H1 (cell line): ENCODE results near the gene TMEM108. TPM values are rescaled to one million over a fixed set of nuclear protein-coding genes. Genes with fewer than 3 reads are reported as not detected.

Experiments
- CTCF ChIA-PET: fragments of 300-600 bp; sonication (Branson Sonifier 250); formaldehyde crosslinking; loops from one replicate; lab custom pipeline; 2021; ENCODE audit not compliant: partially characterized antibody; lab: Charles Lee
- POLR2A ChIA-PET: fragments of 300-600 bp; sonication (Branson Sonifier 250); formaldehyde crosslinking; loops from one replicate; lab custom pipeline; 2021; ENCODE audit warnings: inconsistent platforms; ENCODE audit not compliant: partially characterized antibody; lab: Charles Lee
- DNase-seq, 2 experiments: peaks; one replicate each; pipeline versions ENCODE4 v3.0.0 to v3.0.0-alpha.2; 2010 to 2022; ENCODE audit warnings: low spot score in 2 of 2, low read depth in 1 of 2, mixed read lengths in 1 of 2
- FAIRE-seq: peaks from 2 replicates; lab custom pipeline; 2011; peaks lifted over from hg19 to GRCh38; lab: Jason Lieb, UNC
- H2AFZ ChIP-seq: 2 replicates; pipeline ENCODE4 v1.8.1; 2012; ENCODE audit warnings: low read length, inconsistent platforms
- H2AK5ac ChIP-seq: 2 replicates; pipeline ENCODE4 v1.6.1; 2013; ENCODE audit warnings: low read depth, low read length
- H2BK120ac ChIP-seq: replicated peaks from 2 replicates; pipeline ENCODE3; 2013; ENCODE audit warnings: low read depth, low read length, inconsistent platforms
- H2BK12ac ChIP-seq: 2 replicates; pipeline ENCODE4 v1.6.1; 2013; ENCODE audit warnings: low read depth, low read length
- H2BK15ac ChIP-seq: 2 replicates; pipeline ENCODE4 v1.6.1; 2013; ENCODE audit warnings: low read length
- H2BK20ac ChIP-seq: 2 replicates; pipeline ENCODE4 v1.6.1; 2013; ENCODE audit warnings: low read length
- H2BK5ac ChIP-seq: 2 replicates; pipeline ENCODE4 v1.6.1; 2013; ENCODE audit warnings: low read depth, low read length
- H3K14ac ChIP-seq: 2 replicates; pipeline ENCODE4 v1.6.1; 2013; ENCODE audit warnings: inconsistent platforms; ENCODE audit not compliant: insufficient read length
- H3K18ac ChIP-seq: 2 replicates; pipeline ENCODE4 v1.6.1; 2013; ENCODE audit warnings: low read length; ENCODE audit errors: extremely low read depth
- H3K23ac ChIP-seq: 2 replicates; pipeline ENCODE4 v1.6.1; 2013; ENCODE audit warnings: inconsistent platforms; ENCODE audit not compliant: insufficient read length
- H3K23me2 ChIP-seq: 2 replicates; pipeline ENCODE4 v1.6.1; 2013; ENCODE audit warnings: low read depth, low read length
- H3K27ac ChIP-seq: 2 replicates; pipeline ENCODE4 v1.6.1; 2011; ENCODE audit warnings: low read depth, low read length, inconsistent platforms
- H3K27me3 ChIP-seq, 4 experiments: replicated peaks in 1 of 4; 1 replicate in 1 of 4; 2 replicates in 3 of 4; pipeline versions ENCODE4 v1.6.1 to v1.8.1; 2011 to 2013; ENCODE audit warnings: low read length in 3 of 4, mild to moderate bottlenecking in 3 of 4, inconsistent platforms in 2 of 4, mixed read lengths in 2 of 4, moderate library complexity in 1 of 4; ENCODE audit not compliant: control insufficient read depth in 3 of 4, insufficient read depth in 3 of 4; ENCODE audit errors: extremely low read depth in 1 of 4
- H3K36me3 ChIP-seq, 4 experiments: 2 replicates each; pipeline versions ENCODE4 v1.6.1 to v1.8.1; 2011 to 2013; ENCODE audit warnings: mild to moderate bottlenecking in 4 of 4, low read length in 3 of 4, moderate library complexity in 2 of 4, control low read depth in 1 of 4, inconsistent platforms in 1 of 4; ENCODE audit not compliant: insufficient read depth in 4 of 4, control insufficient read depth in 2 of 4
- H3K4ac ChIP-seq: replicated peaks from 2 replicates; pipeline ENCODE3; 2013; ENCODE audit warnings: low read length, low read depth, mixed read lengths, inconsistent platforms; ENCODE audit not compliant: insufficient read length
- H3K4me1 ChIP-seq, 4 experiments: replicated peaks in 1 of 4; 1 replicate in 1 of 4; 2 replicates in 3 of 4; pipeline versions ENCODE4 v1.6.1 to v1.8.1; 2011 to 2013; ENCODE audit warnings: low read length in 3 of 4, inconsistent platforms in 2 of 4, mixed read lengths in 1 of 4; ENCODE audit not compliant: insufficient read depth in 4 of 4, control insufficient read depth in 3 of 4
- H3K4me2 ChIP-seq, 2 experiments: 2 replicates each; pipeline versions ENCODE4 v1.6.1 to v1.8.1; 2011 to 2013; ENCODE audit warnings: low read depth in 2 of 2, low read length in 2 of 2, control low read depth in 1 of 2, inconsistent platforms in 1 of 2, mild to moderate bottlenecking in 1 of 2; ENCODE audit not compliant: insufficient read depth in 1 of 2
- H3K4me3 ChIP-seq, 4 experiments: fragments of 200-600, 300-600 bp in 1 of 4; sonication (generic), shearing (Covaris generic), sonication (Bioruptor Twin) in 1 of 4; 2 replicates each; pipeline versions ENCODE4 v1.5.1 to v1.8.1; 2011 to 2016; ENCODE audit warnings: low read length in 4 of 4, low read depth in 3 of 4, control low read depth in 2 of 4, inconsistent platforms in 2 of 4, mild to moderate bottlenecking in 2 of 4, mixed read lengths in 1 of 4, moderate library complexity in 1 of 4; ENCODE audit not compliant: insufficient read depth in 2 of 4; ENCODE audit errors: extremely low read depth in 1 of 4
- H3K56ac ChIP-seq: replicated peaks from 2 replicates; pipeline ENCODE3; 2013; ENCODE audit warnings: low read depth, mild to moderate bottlenecking, mixed read lengths, low read length, inconsistent platforms; ENCODE audit not compliant: insufficient read length
- H3K79me1 ChIP-seq: 2 replicates; pipeline ENCODE4 v1.6.1; 2013; ENCODE audit warnings: low read depth, low read length, control low read depth
- H3K79me2 ChIP-seq, 2 experiments: 2 replicates each; pipeline versions ENCODE4 v1.6.1 to v1.8.1; 2012 to 2013; ENCODE audit warnings: low read length in 2 of 2, mild to moderate bottlenecking in 2 of 2, inconsistent platforms in 1 of 2; ENCODE audit not compliant: insufficient read depth in 2 of 2, control insufficient read depth in 1 of 2
- H3K9ac ChIP-seq, 4 experiments: replicated peaks in 1 of 4; 1 replicate in 1 of 4; 2 replicates in 3 of 4; pipeline versions ENCODE4 v1.6.1 to v1.8.1; 2011 to 2013; ENCODE audit warnings: low read depth in 3 of 4, low read length in 3 of 4, control low read depth in 2 of 4, mild to moderate bottlenecking in 2 of 4, moderate library complexity in 2 of 4, inconsistent platforms in 1 of 4; ENCODE audit errors: extremely low read depth in 1 of 4
- H3K9me3 ChIP-seq, 2 experiments: 2 replicates each; pipeline versions ENCODE4 v1.6.1 to v1.8.1; 2012 to 2013; ENCODE audit warnings: mild to moderate bottlenecking in 2 of 2, moderate library complexity in 2 of 2, control low read depth in 1 of 2, inconsistent platforms in 1 of 2, low read depth in 1 of 2, low read length in 1 of 2, mixed read lengths in 1 of 2; ENCODE audit not compliant: insufficient read depth in 2 of 2
- H4K20me1 ChIP-seq, 2 experiments: replicated peaks in 1 of 2; 2 replicates each; pipeline versions ENCODE3 to v1.8.1; 2011 to 2013; ENCODE audit warnings: inconsistent platforms in 2 of 2, low read length in 2 of 2, mild to moderate bottlenecking in 1 of 2; ENCODE audit not compliant: insufficient read depth in 2 of 2, control insufficient read depth in 1 of 2
- H4K5ac ChIP-seq: 2 replicates; pipeline ENCODE4 v1.6.1; 2013; ENCODE audit warnings: low read length, low read depth, mixed read lengths, inconsistent platforms; ENCODE audit not compliant: insufficient read length
- H4K8ac ChIP-seq: 2 replicates; pipeline ENCODE4 v1.8.0; 2013; ENCODE audit warnings: mild to moderate bottlenecking, moderate library complexity, low read length, inconsistent platforms; ENCODE audit not compliant: insufficient read depth; ENCODE audit errors: extremely low read depth
- H4K91ac ChIP-seq: replicated peaks from 2 replicates; pipeline ENCODE3; 2013; ENCODE audit warnings: low read length, mixed read lengths, inconsistent platforms; ENCODE audit not compliant: insufficient read length
- CEBPB ChIP-seq: IDR thresholded peaks from 2 replicates; pipeline ENCODE4 v1.6.1; 2012; ENCODE audit warnings: low read depth, low read length
- CHD1 ChIP-seq: IDR thresholded peaks from 2 replicates; pipeline ENCODE4 v1.6.1; 2012; ENCODE audit warnings: low read depth, low read length, improper control_type of control experiment
- EGR1 ChIP-seq: IDR thresholded peaks from 2 replicates; pipeline ENCODE4 v1.6.1; 2011; ENCODE audit warnings: low read depth, low read length, borderline replicate concordance
- JUN ChIP-seq: IDR thresholded peaks from 2 replicates; pipeline ENCODE4 v1.6.1; 2011; ENCODE audit warnings: low read depth, mild to moderate bottlenecking, improper control_type of control experiment, low read length
- JUND ChIP-seq: IDR thresholded peaks from 2 replicates; pipeline ENCODE4 v1.6.1; 2011; ENCODE audit warnings: mild to moderate bottlenecking, improper control_type of control experiment, low read length
- KDM1A ChIP-seq: fragments of 200-600, 300-600 bp; sonication (generic); IDR thresholded peaks from 2 replicates; pipeline ENCODE4 v1.7.1; 2016; ENCODE audit warnings: mild to moderate bottlenecking, low read length, borderline replicate concordance
- POU5F1 ChIP-seq: IDR thresholded peaks from 2 replicates; pipeline ENCODE4 v1.6.1; 2011; ENCODE audit warnings: low read depth, mild to moderate bottlenecking, low read length, moderate library complexity
- RNF2 ChIP-seq: fragments of 200-900, 300-1000 bp; sonication (generic); IDR thresholded peaks from 2 replicates; pipeline ENCODE4 v1.7.1; 2016; ENCODE audit warnings: borderline replicate concordance, low read depth, mild to moderate bottlenecking, antibody characterized with exemption, low read length; ENCODE audit not compliant: poor library complexity, severe bottlenecking; ENCODE audit errors: missing control alignments
- SAP30 ChIP-seq: fragments of 300-600 bp; sonication (generic); IDR thresholded peaks from 2 replicates; pipeline ENCODE4 v1.7.1; 2012; ENCODE audit warnings: low read length, moderate library complexity, mild to moderate bottlenecking, inconsistent platforms; ENCODE audit not compliant: insufficient read depth, insufficient replicate concordance
- SP1 ChIP-seq: IDR thresholded peaks from 2 replicates; pipeline ENCODE4 v1.6.1; 2011; ENCODE audit warnings: low read depth, low read length
- SP2 ChIP-seq: IDR thresholded peaks from 2 replicates; pipeline ENCODE4 v1.6.1; 2012; ENCODE audit warnings: mild to moderate bottlenecking, low read length, inconsistent platforms
- TCF12 ChIP-seq: IDR thresholded peaks from 2 replicates; pipeline ENCODE4 v1.6.1; 2011; ENCODE audit warnings: low read depth, mild to moderate bottlenecking, low read length
- WGBS, 2 experiments: shearing (Covaris generic) in 1 of 2; methylation state at CpG; one replicate each; pipeline versions ENCODE4 v1.1.6 to v1.1.7; 2013 to 2015; ENCODE audit warnings: low lambda C conversion rate in 2 of 2, mixed read lengths in 2 of 2, inconsistent platforms in 1 of 2, low coverage in 1 of 2, missing lambda C conversion rate in 1 of 2; ENCODE audit not compliant: insufficient replicate concordance in 2 of 2, insufficient coverage in 1 of 2, insufficient read length in 1 of 2; ENCODE audit errors: extremely low coverage in 1 of 2, missing lambda C conversion rate in 1 of 2; 5-methylcytosine and 5-hydroxymethylcytosine counted together
- polyA plus RNA-seq, 7 experiments: library from polyadenylated mRNA; depleted of rRNA in 3 of 7; stranded (reverse) in 5 of 7; unstranded in 2 of 7; fragments of >200 nt in 5 of 7; fragments of 200-250 nt in 2 of 7; gene quantifications; 1 replicate in 5 of 7; 2 replicates in 1 of 7; 4 replicates in 1 of 7; pipeline versions ENCODE4 v1.2.1 to v1.2.3, GENCODE V29; 2011 to 2013; ENCODE audit warnings: missing spikeins in 2 of 7, mixed read lengths in 2 of 7
- total RNA-seq: library from RNA; stranded (reverse); fragmentation: NEBNext Ultra II Directional; extraction: Animal tissue kit (Norgen Biotek cat#: 25700); gene quantifications from 2 replicates; pipeline ENCODE4 v1.2.1, GENCODE V29; 2021
- TF ChIP-seq, protein P1 (sequence below): IDR thresholded peaks from 2 replicates; pipeline ENCODE4 v1.6.1; 2012; ENCODE audit warnings: inconsistent platforms

Gene TMEM108
- total and polyA plus RNA-seq, 2 of the 8 experiments (the other 6 are each of a cell fraction or from before 2014, with no cell fraction given) = 14.3 to 16.2 TPM

DNA sequence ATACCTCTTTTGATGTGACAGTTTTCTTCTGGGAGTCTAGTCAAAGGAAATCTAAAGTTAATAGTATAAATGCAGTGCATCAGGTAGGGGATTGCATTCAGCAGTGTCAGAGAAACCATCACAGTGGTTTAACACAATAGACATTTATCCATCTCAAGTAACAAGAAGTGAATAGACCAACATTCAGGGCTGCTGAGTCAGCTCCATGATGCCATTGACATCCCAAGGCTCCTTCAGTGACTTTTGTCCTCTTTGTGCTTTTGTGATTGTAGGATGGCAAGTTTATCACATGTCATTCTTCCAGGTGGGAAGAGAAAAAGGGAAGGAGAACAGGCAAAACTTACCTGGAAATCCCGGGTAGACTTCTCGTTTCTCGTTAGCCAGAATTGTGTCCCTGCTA, 158.3 kb downstream of the TMEM108 start:
- H3K36me3 ChIP-seq = peaks cover 0 to 7% (median 1%) of the 10 kb centered on the region in 4 experiments; a peak in 2 of 8 replicates
- no peak overlapping the region for H2BK12ac ChIP-seq
- FAIRE-seq = no peak
- H3K9ac ChIP-seq = no peak overlapping the region
- no peak overlapping the region for H2AK5ac ChIP-seq
- no peak overlapping the region for H2BK20ac ChIP-seq
- POLR2A ChIA-PET = no interaction called here
- no peak for DNase-seq
- CTCF ChIA-PET = interaction anchor here (1.0 kb wide), 1 partner anchor 59 kb away, joined by 3 read pairs; no protein-coding TSS in a partner anchor
- H3K14ac ChIP-seq = no peak overlapping the region
- no peak overlapping the region for H2BK120ac ChIP-seq
- no peak overlapping the region for H4K5ac ChIP-seq
- H2AFZ ChIP-seq = no peak overlapping the region
- H3K9me3 ChIP-seq = peaks cover 17 to 21% of the 10 kb centered on the region in 2 experiments
- no peak overlapping the region for H3K4me3 ChIP-seq
- no peak overlapping the region for H4K8ac ChIP-seq
- H3K56ac ChIP-seq = no peak overlapping the region
- no peaks in the 10 kb centered on the region for H3K79me2 ChIP-seq
- no peaks in the 10 kb centered on the region for H4K20me1 ChIP-seq
- no peak overlapping the region for H3K18ac ChIP-seq
- no peaks in the 10 kb centered on the region for H3K23me2 ChIP-seq
- H3K23ac ChIP-seq = no peak overlapping the region
- no peak overlapping the region for H2BK15ac ChIP-seq
- H3K27me3 ChIP-seq = no peaks in the 10 kb centered on the region
- no peak overlapping the region for H3K4ac ChIP-seq
- H4K91ac ChIP-seq = no peak overlapping the region
- TF ChIP-seq RNF2 (no peak), KDM1A (no peak), POU5F1 (no peak), JUN (no peak), CHD1 (no peak), SAP30 (no peak), SP2 (no peak), CEBPB (no peak), EGR1 (no peak), TCF12 (no peak), JUND (no peak), SP1 (no peak)
- TF ChIP-seq, protein P1, sequence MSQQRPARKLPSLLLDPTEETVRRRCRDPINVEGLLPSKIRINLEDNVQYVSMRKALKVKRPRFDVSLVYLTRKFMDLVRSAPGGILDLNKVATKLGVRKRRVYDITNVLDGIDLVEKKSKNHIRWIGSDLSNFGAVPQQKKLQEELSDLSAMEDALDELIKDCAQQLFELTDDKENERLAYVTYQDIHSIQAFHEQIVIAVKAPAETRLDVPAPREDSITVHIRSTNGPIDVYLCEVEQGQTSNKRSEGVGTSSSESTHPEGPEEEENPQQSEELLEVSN = no peak
- TF ChIP-seq, all 59 proteins: peak for 0
- no peak overlapping the region for H2BK5ac ChIP-seq
- WGBS, 2 experiments = 57% methylated on average over 3 of the region's 3 CpGs; no CpG with 5 or more reads in 1 of the 2 experiments
- H3K4me1 ChIP-seq = peaks cover 0 to 10% (median 2%) of the 10 kb centered on the region in 4 experiments; a peak in 1 of 7 replicates
- H3K27ac ChIP-seq = no peak overlapping the region
- no peaks in the 10 kb centered on the region; the same call in 1 of the 2 replicates for H3K79me1 ChIP-seq
- H3K4me2 ChIP-seq = no peak overlapping the region
